ENCODE results near the gene CAMK1D. TPM values are rescaled to one million over a fixed set of nuclear protein-coding genes. Genes with fewer than 3 reads are reported as not detected.
"Not testable (repeated sequence)": the region's sequence is repeated elsewhere in the genome, so short reads cannot be mapped to it uniquely, and the experiment has no call there.

The CAMK1D gene
- total RNA-seq, 2 experiments from 2014 or later, result 15.4 to 15.5 TPM

DNA sequence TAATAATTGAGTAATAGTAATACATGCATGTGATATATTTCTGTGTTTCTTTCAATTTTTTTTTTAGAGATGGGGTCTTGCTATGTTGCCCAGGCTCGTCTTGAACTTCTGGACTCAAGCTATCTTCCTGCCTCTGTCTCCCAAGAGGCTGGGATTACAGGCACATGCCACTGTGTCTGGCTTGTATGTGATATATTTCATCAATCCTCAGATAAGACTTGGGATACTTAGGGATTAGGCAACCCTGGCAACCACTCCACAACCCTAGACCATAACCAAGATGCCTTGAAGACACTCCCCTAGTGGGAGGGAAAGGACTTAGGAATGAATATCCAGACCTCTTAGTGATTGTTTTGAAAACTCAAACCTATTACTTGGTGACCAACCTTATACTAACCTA is 497.4 kb downstream of the CAMK1D start:
- Mint-ChIP-seq H3K27ac (no peak overlapping the region), H3K9me3 (no peaks in the 10 kb centered on the region), H3K36me3 (ENCODE audit: low read depth) (no peaks in the 10 kb centered on the region), H3K4me3 (no peak overlapping the region), H3K27me3 (peaks cover 5% of the 10 kb centered on the region), H3K4me1 (no peaks in the 10 kb centered on the region)
- ChIA-PET POLR2A (no interaction called here), CTCF (no interaction called here)
- DNase-seq, result no peak

DNA sequence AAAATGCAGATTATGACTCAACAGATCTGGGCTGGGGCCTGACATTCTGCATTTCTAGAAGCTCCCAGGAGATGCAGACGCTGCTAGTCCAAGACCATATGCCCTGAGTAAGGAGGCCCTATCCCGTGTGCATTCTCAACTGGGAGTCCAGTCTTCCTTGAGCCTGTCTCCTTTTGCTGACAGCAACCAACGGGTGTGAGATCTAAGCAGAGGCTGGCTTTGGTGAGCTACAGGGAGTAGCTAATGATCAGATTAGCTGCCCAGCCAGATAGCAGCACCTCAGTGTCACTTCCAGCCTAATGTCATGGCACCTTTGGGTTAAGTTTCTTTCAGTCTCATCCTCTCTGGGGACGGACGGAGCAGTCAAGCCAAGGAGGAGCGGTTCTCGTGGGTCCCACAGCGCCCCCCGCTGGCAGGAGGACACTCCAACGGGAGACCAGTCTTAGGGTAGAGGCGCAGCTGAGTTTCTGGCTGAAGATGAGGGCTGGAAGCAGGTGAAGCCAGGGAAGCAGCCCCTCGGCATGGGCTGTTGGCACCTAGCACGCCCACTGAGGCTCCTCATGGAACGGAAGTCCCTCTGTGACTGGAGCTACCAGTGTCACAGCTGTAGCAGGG is 498.1 kb downstream of the CAMK1D start:
- no peak for DNase-seq
- Mint-ChIP-seq H3K4me1 (no peaks in the 10 kb centered on the region), H3K4me3 (no peak overlapping the region), H3K9me3 (no peaks in the 10 kb centered on the region), H3K36me3 (ENCODE audit: low read depth) (no peaks in the 10 kb centered on the region), H3K27me3 (peaks cover 5% of the 10 kb centered on the region), H3K27ac (no peak overlapping the region)
- POLR2A ChIA-PET, result no interaction called here
- CTCF ChIA-PET, result no interaction called here

DNA sequence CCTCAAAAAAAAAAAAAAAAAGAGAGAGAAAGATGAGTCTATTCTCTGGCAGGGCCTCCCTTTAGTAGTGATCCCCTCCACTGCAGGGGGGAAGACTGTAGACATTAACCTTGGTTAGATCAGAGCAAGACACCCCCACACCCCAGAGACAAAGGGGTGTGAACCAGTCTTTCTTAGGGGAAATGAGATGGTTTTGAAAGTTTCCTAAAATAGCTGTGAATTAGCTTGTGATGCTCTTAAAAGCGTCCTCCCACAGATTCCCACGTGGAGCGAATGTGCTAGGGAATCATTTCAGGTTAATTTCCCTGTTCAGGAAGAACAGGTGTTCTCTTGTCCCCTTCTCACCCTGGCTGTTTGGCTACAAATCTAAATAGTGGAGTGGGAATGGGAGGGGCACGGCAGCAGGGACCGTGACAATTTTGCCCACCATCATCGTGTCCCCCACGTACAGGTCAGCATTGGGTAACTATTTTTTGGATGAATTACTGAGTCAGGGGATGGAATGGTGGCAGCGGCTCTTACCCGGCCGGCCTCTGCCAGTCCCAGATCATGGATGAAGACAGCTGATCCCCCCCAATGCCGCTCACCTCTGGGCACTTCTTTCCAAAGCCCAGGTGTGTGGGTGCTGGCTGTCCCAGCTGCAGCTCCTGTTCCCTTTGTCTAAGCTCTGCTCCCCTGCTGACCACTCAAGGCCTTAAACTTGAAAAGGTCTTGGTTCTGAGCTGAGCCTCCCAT is 499.3 kb downstream of the CAMK1D start:
- ChIA-PET POLR2A (no interaction called here), CTCF (no interaction called here)
- no peak for DNase-seq
- Mint-ChIP-seq H3K4me1 (no peaks in the 10 kb centered on the region), H3K4me3 (no peak overlapping the region), H3K9me3 (no peaks in the 10 kb centered on the region), H3K36me3 (ENCODE audit: low read depth) (no peaks in the 10 kb centered on the region), H3K27ac (no peak overlapping the region), H3K27me3 (peaks cover 5% of the 10 kb centered on the region)

DNA sequence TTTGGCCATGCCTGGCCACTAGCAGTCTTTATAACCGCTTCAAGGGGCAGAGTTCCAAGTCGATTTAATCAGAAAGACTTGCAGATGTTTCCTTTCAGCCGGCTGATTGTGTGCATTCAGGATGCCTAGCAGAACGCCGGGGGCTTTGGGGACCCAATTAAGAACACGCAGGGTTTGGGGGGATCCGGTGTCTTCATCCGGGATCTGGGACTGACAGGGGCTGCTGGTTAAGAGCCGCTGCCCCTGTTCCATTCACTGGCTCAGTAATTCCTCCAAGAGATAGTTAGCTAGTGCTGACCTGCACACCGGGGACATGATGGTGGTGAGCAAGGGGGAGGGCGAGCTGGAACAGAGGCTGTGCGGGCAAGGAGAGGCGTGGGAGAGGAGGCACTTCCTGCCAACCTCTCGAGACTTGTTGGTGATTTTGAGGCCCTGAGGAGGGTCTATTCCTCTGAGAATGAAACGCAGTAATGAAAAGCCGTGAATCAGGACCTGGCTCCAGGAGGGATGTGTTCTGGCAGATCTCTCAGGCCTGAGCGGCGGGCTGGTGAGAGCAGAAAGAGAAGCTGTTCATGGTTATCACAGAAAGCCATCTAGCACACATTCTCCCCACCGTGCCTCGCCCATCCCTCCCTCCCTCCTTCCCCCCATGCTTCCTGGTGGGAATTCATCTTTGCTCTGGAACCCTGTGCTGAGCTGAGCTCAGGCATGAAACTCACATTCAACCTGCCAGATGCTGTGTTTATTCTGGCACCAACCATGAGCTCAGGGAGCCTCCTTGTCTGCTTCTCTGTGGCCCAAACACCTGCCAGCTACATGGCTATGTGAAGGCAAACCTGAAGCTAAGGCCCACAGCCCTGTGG is 500.2 kb downstream of the CAMK1D start:
- DNase-seq, result no peak
- Mint-ChIP-seq H3K36me3 (ENCODE audit: low read depth) (no peaks in the 10 kb centered on the region), H3K27me3 (peaks cover 5% of the 10 kb centered on the region), H3K9me3 (no peaks in the 10 kb centered on the region), H3K27ac (no peak overlapping the region), H3K4me1 (no peaks in the 10 kb centered on the region), H3K4me3 (no peak overlapping the region)
- CTCF ChIA-PET, result no interaction called here
- POLR2A ChIA-PET, result no interaction called here

DNA sequence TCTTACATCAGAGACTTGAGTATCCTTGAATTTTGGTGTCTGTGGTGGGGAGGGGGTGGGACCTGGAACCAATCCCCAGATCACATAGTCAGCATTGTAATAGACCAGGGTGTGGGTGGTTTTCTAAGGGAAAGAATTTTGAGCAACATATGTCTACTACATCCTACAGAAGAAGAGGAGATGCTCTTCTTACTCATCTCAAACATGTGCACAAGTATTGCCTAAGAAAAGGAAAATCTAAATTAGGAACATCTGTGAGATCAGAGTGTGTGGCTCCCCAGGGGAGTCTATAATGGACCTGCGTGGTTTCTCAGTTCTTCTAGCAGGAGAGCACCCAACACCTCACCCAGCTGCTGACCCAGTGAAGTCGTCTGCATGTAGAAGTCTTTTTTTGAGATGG is 503.3 kb downstream of the CAMK1D start:
- peaks cover 8% of the 10 kb centered on the region for H3K27me3 Mint-ChIP-seq
- CTCF ChIA-PET, result interaction anchor here (0.6 kb wide), 1 partner anchor 859 kb away, joined by 3 read pairs; no protein-coding TSS in a partner anchor

DNA sequence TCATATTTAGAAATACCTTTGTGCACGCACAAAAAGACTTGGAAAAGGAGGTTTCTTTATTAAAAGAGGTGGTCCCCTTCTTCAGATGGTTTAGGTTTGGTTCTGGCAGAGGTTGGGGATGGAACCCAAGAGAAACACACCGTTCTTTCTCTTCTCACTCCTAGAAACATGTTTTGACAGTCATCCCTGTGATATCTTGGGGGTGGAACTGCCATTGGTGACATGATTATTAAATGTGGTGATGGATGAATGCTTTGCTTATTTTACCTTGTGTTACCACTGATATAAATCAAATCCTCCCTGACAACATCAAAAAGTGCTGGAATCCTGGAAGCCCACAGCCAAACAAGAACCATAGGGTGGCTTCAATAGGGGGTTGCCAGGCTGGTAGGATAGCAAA is 505.6 kb downstream of the CAMK1D start:
- DNase-seq, result no peak
- ChIA-PET CTCF (no interaction called here), POLR2A (no interaction called here)
- Mint-ChIP-seq H3K4me3 (no peak overlapping the region), H3K27ac (no peak overlapping the region), H3K27me3 (peaks cover 29% of the 10 kb centered on the region), H3K4me1 (no peaks in the 10 kb centered on the region), H3K36me3 (ENCODE audit: low read depth) (no peaks in the 10 kb centered on the region), H3K9me3 (no peaks in the 10 kb centered on the region)

More for the DNA sequence above, 503.3 kb downstream of the CAMK1D start:
- Mint-ChIP-seq H3K9me3 (no peaks in the 10 kb centered on the region), H3K27ac (no peak overlapping the region), H3K4me1 (no peaks in the 10 kb centered on the region), H3K36me3 (ENCODE audit: low read depth) (no peaks in the 10 kb centered on the region), H3K4me3 (no peak overlapping the region)
- POLR2A ChIA-PET, result no interaction called here
- no peak for DNase-seq

DNA sequence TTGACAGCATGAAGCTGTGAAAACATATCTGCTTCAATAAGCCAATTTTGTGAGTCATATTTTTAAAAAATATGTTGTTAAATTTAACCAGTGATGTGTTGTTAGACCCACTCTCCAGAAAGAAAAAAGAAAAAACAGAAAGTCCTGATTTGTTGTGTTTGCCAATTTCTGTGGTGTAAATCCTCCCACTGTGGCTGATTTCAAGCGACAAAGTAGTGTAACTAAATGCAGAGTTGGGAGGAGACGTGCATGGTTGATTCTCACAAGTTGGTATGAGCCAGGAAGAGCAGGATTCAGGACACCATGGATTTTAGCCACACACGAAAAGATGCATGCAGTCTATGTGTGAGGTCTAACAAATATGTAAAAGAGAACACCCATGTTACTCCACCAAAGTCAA is 513.1 kb downstream of the CAMK1D start:
- no peak for DNase-seq
- Mint-ChIP-seq H3K27ac (no peak overlapping the region), H3K4me1 (no peaks in the 10 kb centered on the region), H3K36me3 (ENCODE audit: low read depth) (no peaks in the 10 kb centered on the region), H3K4me3 (no peak overlapping the region), H3K27me3 (peaks cover 29% of the 10 kb centered on the region), H3K9me3 (no peaks in the 10 kb centered on the region)
- POLR2A ChIA-PET, result no interaction called here
- CTCF ChIA-PET, result no interaction called here

DNA sequence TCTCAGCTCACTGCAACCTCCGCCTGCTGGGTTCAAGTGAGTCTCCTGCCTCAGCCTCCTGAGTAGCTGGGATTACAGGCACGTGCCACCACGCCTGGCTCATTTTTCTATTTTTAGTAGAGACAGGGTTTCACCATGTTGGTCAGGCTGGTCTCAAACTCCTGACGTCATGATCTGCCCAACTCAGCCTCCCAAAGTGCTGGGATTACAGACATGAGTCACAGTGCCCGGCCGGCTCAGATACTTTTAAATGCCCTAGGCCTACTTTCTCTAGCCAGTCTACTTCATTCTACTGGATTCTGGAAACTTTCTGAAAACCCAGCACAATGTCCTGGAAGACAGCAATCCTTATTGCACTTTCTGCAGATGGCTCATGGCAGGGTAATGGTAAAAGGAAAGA is 516.2 kb downstream of the CAMK1D start:
- H3K27me3 Mint-ChIP-seq, result not testable (repeated sequence)

DNA sequence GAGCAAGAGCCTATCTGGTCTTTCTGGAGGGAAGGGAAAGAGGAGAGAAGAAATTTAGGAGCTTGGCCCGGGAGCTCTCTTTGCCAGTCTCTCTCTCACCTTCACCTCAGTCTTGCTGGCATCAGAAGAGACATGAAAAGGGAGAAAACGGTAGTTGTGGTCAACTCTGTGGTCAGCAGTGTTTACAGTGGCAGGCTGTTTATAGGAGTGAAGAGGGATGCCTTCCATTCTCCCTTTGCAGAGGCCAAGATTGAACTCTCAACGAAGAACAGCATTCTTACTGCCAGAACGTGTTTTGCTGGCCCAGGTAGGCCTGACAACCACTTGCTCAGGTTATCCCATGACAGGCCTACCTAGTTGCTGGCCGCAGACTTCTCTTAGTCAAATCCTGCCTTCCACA is 518.9 kb downstream of the CAMK1D start:
- Mint-ChIP-seq H3K4me3 (no peak overlapping the region), H3K9me3 (no peaks in the 10 kb centered on the region), H3K36me3 (ENCODE audit: low read depth) (no peaks in the 10 kb centered on the region), H3K27me3 (no peaks in the 10 kb centered on the region), H3K4me1 (no peaks in the 10 kb centered on the region), H3K27ac (no peak overlapping the region)
- DNase-seq, result no peak
- POLR2A ChIA-PET, result no interaction called here
- CTCF ChIA-PET, result no interaction called here

More for the DNA sequence above, 516.2 kb downstream of the CAMK1D start:
- H3K9me3 Mint-ChIP-seq; H3K27ac Mint-ChIP-seq; DNase-seq; H3K36me3 Mint-ChIP-seq (ENCODE audit: low read depth); H3K4me3 Mint-ChIP-seq; POLR2A ChIA-PET; H3K4me1 Mint-ChIP-seq; CTCF ChIA-PET: not testable (repeated sequence)

DNA sequence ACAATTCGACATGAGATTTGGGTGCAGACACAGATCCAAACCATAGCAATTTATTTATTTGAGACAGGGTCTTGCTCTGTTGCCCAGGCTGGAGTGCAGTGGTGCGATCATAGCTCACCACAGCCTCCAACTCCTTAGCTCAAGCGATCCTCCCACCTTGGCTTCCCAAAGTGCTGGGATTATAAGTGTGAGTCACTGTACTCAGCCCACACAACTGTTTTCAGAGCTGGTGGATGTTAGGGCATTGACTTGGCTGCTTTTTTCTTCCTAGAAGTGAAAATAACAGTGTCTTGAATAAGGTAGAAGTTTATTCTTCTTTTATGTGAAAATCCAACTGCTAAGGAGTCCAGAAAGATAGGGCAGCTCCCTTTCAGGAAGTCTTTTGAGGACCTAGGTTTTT is 520.1 kb downstream of the CAMK1D start:
- Mint-ChIP-seq H3K27ac (no peak overlapping the region), H3K36me3 (ENCODE audit: low read depth) (no peaks in the 10 kb centered on the region), H3K4me1 (no peaks in the 10 kb centered on the region), H3K4me3 (no peak overlapping the region), H3K27me3 (no peaks in the 10 kb centered on the region), H3K9me3 (no peaks in the 10 kb centered on the region)
- no peak for DNase-seq
- POLR2A ChIA-PET, result no interaction called here
- CTCF ChIA-PET, result no interaction called here

DNA sequence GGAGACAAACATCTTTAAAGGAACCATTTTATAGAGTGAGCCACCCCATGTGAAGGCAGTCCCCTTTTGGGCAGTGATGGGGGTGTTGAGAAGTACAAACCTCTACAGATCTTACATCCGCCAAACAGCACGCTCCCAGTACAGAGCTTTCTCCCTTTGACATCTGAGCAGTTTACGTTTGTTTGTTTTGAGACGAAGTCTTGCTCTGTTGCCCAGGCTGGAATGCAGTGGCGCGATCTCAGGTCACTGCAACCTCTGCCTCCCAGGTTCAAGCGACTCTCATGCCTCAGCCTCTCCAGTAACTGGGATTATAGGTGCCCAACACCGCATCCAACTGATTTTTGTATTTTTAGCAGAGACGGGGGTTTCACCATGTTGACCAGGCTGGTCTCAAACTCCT is 523.2 kb downstream of the CAMK1D start:
- Mint-ChIP-seq H3K27me3 (no peaks in the 10 kb centered on the region), H3K36me3 (ENCODE audit: low read depth) (no peaks in the 10 kb centered on the region), H3K4me1 (no peaks in the 10 kb centered on the region), H3K4me3 (no peak overlapping the region), H3K9me3 (no peaks in the 10 kb centered on the region), H3K27ac (no peak overlapping the region)
- ChIA-PET POLR2A (no interaction called here), CTCF (no interaction called here)
- DNase-seq, result no peak

DNA sequence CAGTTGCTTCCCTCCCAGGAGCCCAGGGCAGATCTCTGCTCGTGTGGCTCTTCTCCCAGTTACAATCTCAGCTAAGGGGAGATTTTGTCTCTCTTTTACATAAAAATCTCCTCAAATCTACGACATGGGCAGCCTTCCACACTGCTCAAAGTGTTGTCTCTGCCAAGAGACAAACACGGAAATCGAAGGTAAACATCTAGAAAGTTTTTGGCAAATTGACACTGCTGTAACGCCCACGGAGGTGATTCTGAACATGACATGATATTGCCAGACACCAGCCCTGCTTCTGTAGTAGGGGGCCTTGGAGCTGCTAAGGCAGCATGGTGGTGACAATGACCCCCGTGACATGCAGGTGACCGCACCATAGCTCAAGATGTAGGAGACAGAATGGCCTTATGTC is 523.8 kb downstream of the CAMK1D start:
- ChIA-PET CTCF (no interaction called here), POLR2A (no interaction called here)
- Mint-ChIP-seq H3K9me3 (no peaks in the 10 kb centered on the region), H3K36me3 (ENCODE audit: low read depth) (no peaks in the 10 kb centered on the region), H3K27me3 (no peaks in the 10 kb centered on the region), H3K27ac (no peak overlapping the region), H3K4me1 (no peaks in the 10 kb centered on the region), H3K4me3 (no peak overlapping the region)
- DNase-seq, result no peak

DNA sequence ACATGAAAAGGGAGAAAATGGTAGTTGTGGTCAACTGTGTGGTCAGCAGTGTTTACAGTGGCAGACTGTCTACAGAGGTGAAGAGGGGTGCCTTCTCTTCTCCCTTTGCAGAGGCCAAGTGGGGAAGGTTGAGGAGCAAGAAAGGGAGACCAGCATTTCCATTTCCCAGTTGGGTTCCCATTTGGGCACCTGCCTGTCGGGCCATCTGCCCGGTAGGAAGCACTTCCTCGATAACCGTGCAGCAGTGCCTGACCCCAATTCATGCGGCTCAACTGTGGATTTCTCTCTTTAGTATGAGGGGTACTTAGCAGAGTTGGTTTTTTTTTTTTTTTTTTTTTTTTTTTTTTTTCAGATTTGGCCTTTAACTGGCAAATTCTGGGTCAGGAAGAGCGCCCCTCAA is 525.2 kb downstream of the CAMK1D start:
- Mint-ChIP-seq H3K4me3 (no peak overlapping the region), H3K4me1 (no peaks in the 10 kb centered on the region), H3K27ac (no peak overlapping the region), H3K9me3 (peaks cover 1% of the 10 kb centered on the region), H3K36me3 (ENCODE audit: low read depth) (no peaks in the 10 kb centered on the region), H3K27me3 (peaks cover 7% of the 10 kb centered on the region)
- ChIA-PET CTCF (no interaction called here), POLR2A (no interaction called here)
- no peak for DNase-seq
